ENCODE data around the gene ZFP90.

ZFP90 gene

GRCh38 chr16:68512183-68512582 lies 26.9 kb upstream of the ZFP90 start:
- TF ChIP-seq FOXP2 (optimal IDR thresholded peaks at IDR 0.05; ENCODE audit: control extremely low read depth, extremely low read length, insufficient read depth) = no peak
- no peak for TF ChIP-seq POLR2AphosphoS5 (IDR thresholded peaks at IDR 0.05; ENCODE audit: borderline replicate concordance, low read depth, low read length)
- TF ChIP-seq EZH2 (IDR thresholded peaks at IDR 0.05) = no peak

GRCh38 chr16:68512742-68513141 lies 26.3 kb upstream of the ZFP90 start:
- Histone ChIP-seq H3K36me3 (ENCODE audit: insufficient read depth, low read length) (no peaks in the 10 kb centered on the region), H3K4me3 (no peak overlapping the region), H3K27ac (no peak overlapping the region), H3K9me3 (ENCODE audit: low read depth, low read length) (no peaks in the 10 kb centered on the region), H3K9ac (ENCODE audit: insufficient read length) (no peak overlapping the region)
- TF ChIP-seq EZH2 (IDR thresholded peaks at IDR 0.05) (no peak), POLR2AphosphoS5 (IDR thresholded peaks at IDR 0.05; ENCODE audit: borderline replicate concordance, low read depth, low read length) (no peak), FOXP2 (optimal IDR thresholded peaks at IDR 0.05; ENCODE audit: control extremely low read depth, extremely low read length, insufficient read depth) (no peak)
- DNase-seq (ENCODE audit: low read depth, low spot score) = no peak

More at GRCh38 chr16:68512183-68512582, 26.9 kb upstream of the ZFP90 start:
- Histone ChIP-seq H3K9ac (ENCODE audit: insufficient read length) (no peak overlapping the region), H3K27ac (no peak overlapping the region), H3K4me3 (no peak overlapping the region), H3K36me3 (ENCODE audit: insufficient read depth, low read length) (no peaks in the 10 kb centered on the region), H3K9me3 (ENCODE audit: low read depth, low read length) (no peaks in the 10 kb centered on the region)
- DNase-seq (ENCODE audit: low read depth, low spot score) = no peak

- H3K36me3 ChIP-seq (ENCODE audit: insufficient read depth, low read length) = no peaks in the 10 kb centered on the region
- DNase-seq (ENCODE audit: low read depth, low spot score) = no peak
- H3K4me3 ChIP-seq = no peak overlapping the region
- TF ChIP-seq FOXP2 (optimal IDR thresholded peaks at IDR 0.05; ENCODE audit: control extremely low read depth, extremely low read length, insufficient read depth) (no peak), POLR2AphosphoS5 (IDR thresholded peaks at IDR 0.05; ENCODE audit: borderline replicate concordance, low read depth, low read length) (no peak), EZH2 (IDR thresholded peaks at IDR 0.05) (no peak)
- no peaks in the 10 kb centered on the region for H3K9me3 ChIP-seq (ENCODE audit: low read depth, low read length)
- H3K27ac ChIP-seq = no peak overlapping the region
- no peak overlapping the region for H3K9ac ChIP-seq (ENCODE audit: insufficient read length)
Observed at GRCh38 chr16:68514511-68514910, 24.6 kb upstream of the ZFP90 start.

- Histone ChIP-seq H3K9ac (ENCODE audit: insufficient read length) (no peak overlapping the region), H3K27ac (no peak overlapping the region), H3K36me3 (ENCODE audit: insufficient read depth, low read length) (no peaks in the 10 kb centered on the region), H3K4me3 (no peak overlapping the region), H3K9me3 (ENCODE audit: low read depth, low read length) (no peaks in the 10 kb centered on the region)
- TF ChIP-seq FOXP2 (optimal IDR thresholded peaks at IDR 0.05; ENCODE audit: control extremely low read depth, extremely low read length, insufficient read depth) (no peak), POLR2AphosphoS5 (IDR thresholded peaks at IDR 0.05; ENCODE audit: borderline replicate concordance, low read depth, low read length) (no peak), EZH2 (IDR thresholded peaks at IDR 0.05) (no peak)
- no peak for DNase-seq (ENCODE audit: low read depth, low spot score)
Observed at GRCh38 chr16:68517606-68518166, 21.4 kb upstream of the ZFP90 start.

- no peak for DNase-seq (ENCODE audit: low read depth, low spot score)
- TF ChIP-seq EZH2 (IDR thresholded peaks at IDR 0.05) (no peak), POLR2AphosphoS5 (IDR thresholded peaks at IDR 0.05; ENCODE audit: borderline replicate concordance, low read depth, low read length) (no peak), FOXP2 (optimal IDR thresholded peaks at IDR 0.05; ENCODE audit: control extremely low read depth, extremely low read length, insufficient read depth) (no peak)
- no peak overlapping the region for H3K27ac ChIP-seq
- H3K9me3 ChIP-seq (ENCODE audit: low read depth, low read length) = no peaks in the 10 kb centered on the region
- H3K36me3 ChIP-seq (ENCODE audit: insufficient read depth, low read length) = no peaks in the 10 kb centered on the region
- H3K9ac ChIP-seq (ENCODE audit: insufficient read length) = no peak overlapping the region
- H3K4me3 ChIP-seq = no peak overlapping the region
Observed at GRCh38 chr16:68519225-68519745, 19.8 kb upstream of the ZFP90 start.

- Histone ChIP-seq H3K27ac (no peak overlapping the region), H3K4me3 (peak overlapping the region; percentile 51; the same call in 1 of the 2 replicates), H3K36me3 (ENCODE audit: insufficient read depth, low read length) (no peaks in the 10 kb centered on the region), H3K9me3 (ENCODE audit: low read depth, low read length) (no peaks in the 10 kb centered on the region), H3K9ac (ENCODE audit: insufficient read length) (no peak overlapping the region)
- no peak for TF ChIP-seq POLR2AphosphoS5 (IDR thresholded peaks at IDR 0.05; ENCODE audit: borderline replicate concordance, low read depth, low read length)
- no peak for TF ChIP-seq FOXP2 (optimal IDR thresholded peaks at IDR 0.05; ENCODE audit: control extremely low read depth, extremely low read length, insufficient read depth)
- no peak for TF ChIP-seq EZH2 (IDR thresholded peaks at IDR 0.05)
- no peak for DNase-seq (ENCODE audit: low read depth, low spot score)
Observed at GRCh38 chr16:68520649-68521086, 18.4 kb upstream of the ZFP90 start.

GRCh38 chr16:68524069-68524820 lies 14.8 kb upstream of the ZFP90 start:
- Histone ChIP-seq H3K9ac (ENCODE audit: insufficient read length) (no peak overlapping the region), H3K4me3 (no peak overlapping the region), H3K27ac (no peak overlapping the region), H3K9me3 (ENCODE audit: low read depth, low read length) (no peaks in the 10 kb centered on the region), H3K36me3 (ENCODE audit: insufficient read depth, low read length) (no peaks in the 10 kb centered on the region)
- no peak for DNase-seq (ENCODE audit: low read depth, low spot score)
- TF ChIP-seq FOXP2 (optimal IDR thresholded peaks at IDR 0.05; ENCODE audit: control extremely low read depth, extremely low read length, insufficient read depth) = no peak

- Histone ChIP-seq H3K4me3 (no peak overlapping the region), H3K9me3 (ENCODE audit: low read depth, low read length) (no peaks in the 10 kb centered on the region), H3K9ac (ENCODE audit: insufficient read length) (no peak overlapping the region), H3K27ac (no peak overlapping the region), H3K36me3 (ENCODE audit: insufficient read depth, low read length) (no peaks in the 10 kb centered on the region)
- TF ChIP-seq FOXP2 (optimal IDR thresholded peaks at IDR 0.05; ENCODE audit: control extremely low read depth, extremely low read length, insufficient read depth) = no peak
- no peak for TF ChIP-seq POLR2AphosphoS5 (IDR thresholded peaks at IDR 0.05; ENCODE audit: borderline replicate concordance, low read depth, low read length)
- TF ChIP-seq EZH2 (IDR thresholded peaks at IDR 0.05) = no peak
- DNase-seq (ENCODE audit: low read depth, low spot score) = no peak
Observed at GRCh38 chr16:68526143-68526781, 12.8 kb upstream of the ZFP90 start.
